ENCODE data around the gene GHRL. TPM values are rescaled to one million over a fixed set of nuclear protein-coding genes. Genes with fewer than 3 reads are reported as not detected.

The GHRL gene
- total and polyA plus RNA-seq, 2 donors (not counting 3 experiments of a cell fraction or from before 2014, with no cell fraction given) = not detected

- TF ChIP-seq MYC (IDR thresholded peaks at IDR 0.05; ENCODE audit: low read depth, low read length) (no peak), EZH2 (IDR thresholded peaks at IDR 0.05; ENCODE audit: borderline replicate concordance, low read depth, low read length, severe bottlenecking) (no peak), POLR2A (IDR thresholded peaks at IDR 0.05; ENCODE audit: low read depth, low read length) (no peak), FOS (IDR thresholded peaks at IDR 0.05; ENCODE audit: borderline replicate concordance, insufficient read depth, low read length) (no peak), MAX (IDR thresholded peaks at IDR 0.05; ENCODE audit: insufficient read depth, insufficient read length) (no peak), POLR2AphosphoS5 (IDR thresholded peaks at IDR 0.05; ENCODE audit: insufficient read depth, low read depth, low read length) (no peak), JUN (IDR thresholded peaks at IDR 0.05; ENCODE audit: borderline replicate concordance, insufficient read depth, insufficient read length, low read depth) (no peak), GATA2 (IDR thresholded peaks at IDR 0.05; ENCODE audit: insufficient read depth, insufficient read length, low read depth, low read length) (no peak), CTCF (IDR thresholded peaks at IDR 0.05; ENCODE audit: extremely low read depth in 1 of 2, insufficient read depth in 1 of 2, low read depth in 1 of 2, low read length in 2 of 2) (no peak)
- intact Hi-C loops (cut with micrococcal nuclease) = no loop called here
Measured at GRCh38 chr3:10269443-10269842, 23.3 kb downstream of the GHRL start.

More at GRCh38 chr3:10269443-10269842, 23.3 kb downstream of the GHRL start:
- POLR2A ChIA-PET = no interaction called here
- no TSS peak for BruUV-seq (replicated peaks)
- Histone ChIP-seq H3K36me3 (ENCODE audit: control insufficient read depth in 2 of 2, extremely low read depth in 1 of 2, insufficient read depth in 2 of 2, low read length in 2 of 2) (peaks cover 12 to 13% of the 10 kb centered on the region in 2 experiments), H2AFZ (ENCODE audit: low read depth, low read length) (no peak overlapping the region), H3K9ac (replicated peaks; ENCODE audit: extremely low read depth, insufficient read depth, low read length) (no peak overlapping the region), H3K4me1 (ENCODE audit: control insufficient read depth, extremely low read depth, insufficient read depth, low read length) (peaks cover 16% of the 10 kb centered on the region), H3K4me2 (ENCODE audit: insufficient read depth, low read length) (no peak overlapping the region), H3K9me1 (replicated peaks; ENCODE audit: control insufficient read depth, extremely low read depth, insufficient read depth, low read length) (no peaks in the 10 kb centered on the region), H4K20me1 (replicated peaks; ENCODE audit: control insufficient read depth, extremely low read depth, insufficient read depth, low read length) (peaks cover 16% of the 10 kb centered on the region), H3K79me2 (ENCODE audit: control insufficient read depth, insufficient read depth, low read length) (peaks cover 50% of the 10 kb centered on the region), H3K4me3 (replicated peaks in 1 of 3; ENCODE audit: insufficient read depth in 1 of 3, low read depth in 1 of 3, low read length in 3 of 3) (no peak overlapping the region), H3K27me3 (ENCODE audit: control insufficient read depth in 2 of 2, insufficient read depth in 2 of 2, low read length in 2 of 2) (no peaks in the 10 kb centered on the region), H3K27ac (ENCODE audit: insufficient read depth, low read depth, low read length) (no peak overlapping the region), H3K9me3 (replicated peaks; ENCODE audit: control insufficient read depth, insufficient read depth, low read length) (no peaks in the 10 kb centered on the region)
- dilution Hi-C loops (cut with MboI; ENCODE audit: extremely low pct_ligation_motif_present, low sequenced_read_pairs) = no loop called here
- DNase-seq (ENCODE audit: low read depth, low spot score) (no peak), FAIRE-seq (no peak)
- CTCF ChIA-PET = interaction anchor here (1.0 kb wide), 2 partner anchors 11 to 14 kb away, joined by 3 to 5 read pairs; no protein-coding TSS in a partner anchor

All from endothelial cell of umbilical vein (primary cell).